CD4-positive, alpha-beta T cell treated with Interferon gamma for 1 hour (primary cell): ENCODE results near the gene RELN.

ENCODE experiments used
- DNase-seq: peaks from one replicate; pipeline ENCODE4 v3.0.0-alpha.2; 2020

The RELN gene

GRCh38 chr7:103777440-103777839 is 212.0 kb downstream of the RELN start:
- DNase-seq = no peak

- no peak for DNase-seq
These were observed 215.7 kb downstream of the RELN start for GRCh38 chr7:103773726-103774125.

- DNase-seq = no peak
These were observed 217.2 kb downstream of the RELN start for GRCh38 chr7:103772171-103772773.

- no peak for DNase-seq
These were observed 218.2 kb downstream of the RELN start for GRCh38 chr7:103771294-103771693.

GRCh38 chr7:103766660-103767059 is 222.8 kb downstream of the RELN start:
- DNase-seq = no peak

GRCh38 chr7:103765901-103766300 is 223.6 kb downstream of the RELN start:
- DNase-seq = no peak

- DNase-seq = no peak
These were observed 224.6 kb downstream of the RELN start for GRCh38 chr7:103764901-103765300.

GRCh38 chr7:103762877-103763276 is 226.6 kb downstream of the RELN start:
- DNase-seq = no peak

GRCh38 chr7:103762065-103762760 is 227.2 kb downstream of the RELN start:
- no peak for DNase-seq

GRCh38 chr7:103752995-103753394 is 236.5 kb downstream of the RELN start:
- no peak for DNase-seq

GRCh38 chr7:103751311-103751880 is 238.1 kb downstream of the RELN start:
- no peak for DNase-seq

- no peak for DNase-seq
These were observed 240.8 kb downstream of the RELN start for GRCh38 chr7:103748680-103749079.

- DNase-seq = no peak
These were observed 254.1 kb downstream of the RELN start for GRCh38 chr7:103735377-103735776.

- DNase-seq = no peak
These were observed 258.3 kb downstream of the RELN start for GRCh38 chr7:103731169-103731568.

- no peak for DNase-seq
These were observed 260.4 kb downstream of the RELN start for GRCh38 chr7:103729026-103729425.

- DNase-seq = no peak
These were observed 261.4 kb downstream of the RELN start for GRCh38 chr7:103727982-103728610.

- no peak for DNase-seq
These were observed 270.4 kb downstream of the RELN start for GRCh38 chr7:103719070-103719469.

- DNase-seq = no peak
These were observed 270.9 kb downstream of the RELN start for GRCh38 chr7:103718482-103719061.

- no peak for DNase-seq
These were observed 271.9 kb downstream of the RELN start for GRCh38 chr7:103717574-103717973.

GRCh38 chr7:103715376-103716120 is 273.9 kb downstream of the RELN start:
- no peak for DNase-seq

- DNase-seq = no peak
These were observed 275.0 kb downstream of the RELN start for GRCh38 chr7:103714376-103714927.

GRCh38 chr7:103712991-103713778 is 276.3 kb downstream of the RELN start:
- no peak for DNase-seq
